HG02870 (cell line): ENCODE data around the gene SUN1.
"Not testable (repeated sequence)": the region's sequence is repeated elsewhere in the genome, so short reads cannot be mapped to it uniquely, and the experiment has no call there.

ENCODE experiments used
- ATAC-seq: cut with Tn5 transposase; IDR thresholded peaks from one replicate; pipeline ENCODE4 v1.9.1; 2021; ENCODE audit warnings: mild to moderate bottlenecking, moderate library complexity; ENCODE audit not compliant: unreplicated experiment

The SUN1 gene, protein sequence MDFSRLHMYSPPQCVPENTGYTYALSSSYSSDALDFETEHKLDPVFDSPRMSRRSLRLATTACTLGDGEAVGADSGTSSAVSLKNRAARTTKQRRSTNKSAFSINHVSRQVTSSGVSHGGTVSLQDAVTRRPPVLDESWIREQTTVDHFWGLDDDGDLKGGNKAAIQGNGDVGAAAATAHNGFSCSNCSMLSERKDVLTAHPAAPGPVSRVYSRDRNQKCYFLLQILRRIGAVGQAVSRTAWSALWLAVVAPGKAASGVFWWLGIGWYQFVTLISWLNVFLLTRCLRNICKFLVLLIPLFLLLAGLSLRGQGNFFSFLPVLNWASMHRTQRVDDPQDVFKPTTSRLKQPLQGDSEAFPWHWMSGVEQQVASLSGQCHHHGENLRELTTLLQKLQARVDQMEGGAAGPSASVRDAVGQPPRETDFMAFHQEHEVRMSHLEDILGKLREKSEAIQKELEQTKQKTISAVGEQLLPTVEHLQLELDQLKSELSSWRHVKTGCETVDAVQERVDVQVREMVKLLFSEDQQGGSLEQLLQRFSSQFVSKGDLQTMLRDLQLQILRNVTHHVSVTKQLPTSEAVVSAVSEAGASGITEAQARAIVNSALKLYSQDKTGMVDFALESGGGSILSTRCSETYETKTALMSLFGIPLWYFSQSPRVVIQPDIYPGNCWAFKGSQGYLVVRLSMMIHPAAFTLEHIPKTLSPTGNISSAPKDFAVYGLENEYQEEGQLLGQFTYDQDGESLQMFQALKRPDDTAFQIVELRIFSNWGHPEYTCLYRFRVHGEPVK

DNA sequence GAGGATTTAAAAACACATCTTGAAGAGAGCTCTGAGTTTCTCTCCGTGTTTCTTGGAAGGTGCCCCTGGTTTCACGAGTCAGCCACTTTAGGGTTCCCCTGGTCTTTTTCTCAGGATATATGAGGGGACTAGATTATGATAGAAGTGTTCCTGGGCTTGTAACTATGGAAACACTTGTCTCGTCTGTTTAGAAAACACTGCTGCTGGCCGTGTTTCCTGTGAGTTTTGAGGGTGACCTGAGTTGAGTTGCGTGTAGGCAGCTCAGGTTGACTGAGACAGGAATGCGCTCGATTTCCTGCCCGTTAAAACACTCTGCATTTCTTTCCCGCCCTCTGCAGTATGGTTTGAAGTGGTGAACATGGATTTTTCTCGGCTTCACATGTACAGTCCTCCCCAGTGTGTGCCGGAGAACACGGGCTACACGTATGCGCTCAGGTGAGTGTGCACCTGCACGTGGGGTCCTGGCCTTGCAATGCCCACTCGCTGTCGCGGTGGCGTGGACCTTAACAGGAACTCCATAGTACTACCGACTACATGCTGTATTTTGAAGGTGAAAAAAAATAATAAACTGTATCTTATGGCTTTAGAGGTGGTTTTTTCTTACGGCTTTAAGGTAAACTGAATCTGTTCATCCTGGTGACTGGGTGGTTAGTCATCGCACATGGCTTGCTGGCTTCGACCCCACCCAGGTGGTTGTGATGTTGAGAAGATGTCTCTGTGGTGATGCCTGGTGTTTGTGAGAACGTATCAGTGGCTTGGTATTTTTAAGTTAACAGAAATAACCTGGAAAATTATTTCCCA lies at the start of gene SUN1:
SUN1 (plus strand) TSS at position 310 of the 801 bp plus-strand sequence; CDS start at position 359, 49 bp downstream.
- peak; percentile 32 for ATAC-seq

DNA sequence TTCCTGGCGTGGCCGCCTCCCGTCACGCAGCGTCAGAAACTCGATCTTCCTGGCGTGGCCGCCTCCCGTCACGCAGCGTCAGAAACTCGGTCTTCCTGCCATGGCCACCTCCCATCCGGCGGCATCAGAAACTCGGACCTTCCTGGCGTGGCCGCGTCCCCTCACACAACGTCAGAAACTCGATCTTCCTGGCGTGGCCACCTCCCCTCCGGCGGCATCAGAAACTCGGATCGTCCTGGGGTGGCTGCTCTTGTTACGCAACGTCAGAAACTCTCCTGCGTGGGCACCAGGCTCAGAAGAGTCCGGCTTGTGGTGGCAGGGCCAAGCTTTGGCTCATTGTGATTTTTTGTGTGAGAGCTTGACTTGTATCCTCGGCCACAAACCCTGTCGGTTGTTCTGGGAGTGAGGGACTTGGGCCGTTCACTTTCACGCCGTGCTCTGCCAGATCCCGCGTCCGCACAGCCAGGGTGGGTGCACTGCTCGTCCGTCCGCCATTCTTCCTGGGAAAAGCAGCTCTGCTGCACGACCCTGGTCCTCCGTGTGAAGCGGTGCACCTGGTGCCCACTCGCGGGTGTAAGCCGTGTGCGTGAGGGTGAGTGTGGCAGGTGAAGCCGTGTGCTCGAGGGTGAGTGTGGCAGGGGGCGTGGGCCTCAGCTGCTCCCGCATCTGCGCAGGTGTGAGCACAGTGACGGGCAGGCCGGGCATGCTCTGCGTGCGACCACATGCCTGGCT lies 49.4 kb upstream of the SUN1 start:
- no peak for ATAC-seq

DNA sequence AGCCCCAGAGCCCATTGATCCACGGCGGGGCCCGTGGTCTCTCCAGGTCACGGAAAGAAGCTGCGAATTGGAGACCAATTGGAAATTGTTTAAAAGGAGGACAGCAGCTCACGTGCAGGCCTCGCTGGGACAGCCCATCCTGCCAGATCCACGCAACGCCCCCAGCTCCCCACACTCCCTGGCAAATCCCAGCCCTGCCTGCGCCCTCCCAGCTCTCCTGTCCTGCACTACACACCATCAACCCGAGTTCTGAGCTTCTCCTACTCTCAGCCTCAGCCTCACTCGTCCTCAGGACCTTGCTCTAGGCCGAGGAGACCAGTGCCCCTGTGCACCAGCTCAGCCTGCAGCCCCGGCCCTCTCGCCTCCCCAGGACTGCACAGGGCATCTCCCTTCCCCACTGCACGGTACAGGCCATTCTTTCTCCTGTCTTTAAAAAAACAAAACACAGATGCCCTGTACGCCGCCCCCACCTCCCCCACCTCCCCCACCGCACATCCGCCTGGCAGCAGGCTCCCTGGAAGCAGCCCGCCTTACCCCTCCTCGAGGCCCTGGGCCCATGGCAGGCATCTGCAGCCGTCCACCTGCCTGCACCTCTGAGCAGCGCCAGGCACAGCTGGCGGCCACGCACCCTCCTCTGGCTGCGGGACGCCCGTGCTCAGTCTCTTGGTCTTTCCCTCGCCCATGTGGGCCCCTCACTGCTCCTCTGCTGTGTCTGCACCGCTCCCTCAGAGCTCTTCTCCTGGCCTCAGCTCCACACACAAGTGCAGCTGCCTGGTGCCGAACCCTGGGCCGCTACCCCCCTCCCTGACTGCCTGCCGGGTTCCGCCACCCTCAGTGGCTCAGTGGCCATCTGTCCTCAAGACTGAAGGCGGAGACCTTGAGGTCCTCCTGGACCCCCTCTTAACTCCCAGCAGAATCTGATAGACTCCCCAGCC lies 48.5 kb upstream of the SUN1 start:
- ATAC-seq = no peak

DNA sequence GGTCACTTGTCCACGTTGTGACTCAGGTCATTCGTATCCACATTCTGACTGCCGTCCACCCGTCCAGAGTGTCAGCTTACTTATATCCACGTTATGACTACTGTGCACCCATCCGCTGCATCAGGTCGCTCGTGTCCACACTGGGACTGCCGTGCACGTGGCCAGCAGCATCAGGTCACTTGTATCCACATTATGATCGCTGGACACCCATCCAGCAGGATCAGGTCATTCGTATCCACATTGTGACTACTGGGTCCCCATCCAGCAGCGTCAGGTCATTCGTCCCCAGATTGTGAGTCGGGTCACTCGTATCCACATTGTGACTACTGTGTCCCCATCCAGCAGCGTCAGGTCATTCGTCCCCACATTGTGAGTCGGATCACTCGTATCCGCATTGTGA lies 47.3 kb upstream of the SUN1 start:
- no peak for ATAC-seq

DNA sequence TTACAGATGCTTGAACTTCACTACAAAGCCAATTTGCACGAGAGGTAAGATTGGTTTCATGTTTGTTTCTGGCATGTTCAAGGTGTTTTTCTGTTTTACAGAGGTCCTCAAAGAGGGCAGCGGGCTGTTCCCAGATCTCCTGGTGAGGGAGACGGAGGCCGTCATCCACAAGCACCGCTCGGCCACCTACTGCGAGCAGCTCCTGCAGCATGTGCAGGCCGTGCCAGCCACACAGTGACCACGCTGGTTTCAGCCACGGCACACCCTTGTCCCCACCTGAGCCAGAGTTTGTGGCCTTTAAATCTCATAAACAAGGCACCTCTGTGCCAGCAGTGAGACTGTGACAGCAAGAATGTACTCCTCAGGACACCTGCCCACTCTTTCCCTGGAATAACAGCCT lies 46.9 kb upstream of the SUN1 start:
- no peak for ATAC-seq

DNA sequence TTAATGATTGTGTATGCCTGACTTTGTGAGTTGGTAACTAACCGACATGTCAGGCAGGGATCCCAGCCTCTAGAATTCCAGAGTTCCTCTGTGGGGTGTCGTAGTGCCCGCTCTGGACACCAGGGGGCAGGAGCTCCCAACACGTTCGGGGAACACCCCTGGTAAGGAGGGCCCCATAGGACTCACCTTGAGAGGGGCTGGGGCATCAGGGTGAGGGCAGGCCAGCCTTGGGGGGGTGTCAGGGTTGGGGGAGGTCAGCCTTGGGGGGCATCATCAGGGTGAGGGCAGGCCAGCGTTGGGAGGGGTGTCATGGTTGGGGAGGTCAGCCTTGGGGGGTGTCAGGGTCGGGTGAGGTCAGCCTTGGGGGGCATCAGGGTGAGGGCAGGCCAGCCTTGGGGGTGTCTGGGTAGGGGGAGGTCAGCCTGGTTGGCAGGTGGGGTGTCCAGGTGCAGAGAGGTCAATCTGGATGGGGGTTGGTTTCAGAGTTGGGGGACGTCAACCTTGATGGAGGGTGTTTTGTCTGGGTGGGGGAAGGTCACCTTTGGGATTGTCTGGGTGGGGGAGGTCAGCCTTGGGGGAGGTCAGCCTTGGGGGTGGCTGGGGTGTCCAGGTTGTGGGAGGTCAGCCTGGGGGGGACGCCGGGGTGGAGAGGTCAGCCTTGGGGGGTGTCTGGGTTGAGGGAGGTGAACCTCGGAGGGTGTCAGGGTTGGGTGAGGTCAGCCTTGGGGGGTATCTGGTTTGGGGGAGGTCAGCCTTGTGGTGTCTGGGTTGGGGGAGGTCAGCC lies 45.6 kb upstream of the SUN1 start:
- no peak for ATAC-seq

DNA sequence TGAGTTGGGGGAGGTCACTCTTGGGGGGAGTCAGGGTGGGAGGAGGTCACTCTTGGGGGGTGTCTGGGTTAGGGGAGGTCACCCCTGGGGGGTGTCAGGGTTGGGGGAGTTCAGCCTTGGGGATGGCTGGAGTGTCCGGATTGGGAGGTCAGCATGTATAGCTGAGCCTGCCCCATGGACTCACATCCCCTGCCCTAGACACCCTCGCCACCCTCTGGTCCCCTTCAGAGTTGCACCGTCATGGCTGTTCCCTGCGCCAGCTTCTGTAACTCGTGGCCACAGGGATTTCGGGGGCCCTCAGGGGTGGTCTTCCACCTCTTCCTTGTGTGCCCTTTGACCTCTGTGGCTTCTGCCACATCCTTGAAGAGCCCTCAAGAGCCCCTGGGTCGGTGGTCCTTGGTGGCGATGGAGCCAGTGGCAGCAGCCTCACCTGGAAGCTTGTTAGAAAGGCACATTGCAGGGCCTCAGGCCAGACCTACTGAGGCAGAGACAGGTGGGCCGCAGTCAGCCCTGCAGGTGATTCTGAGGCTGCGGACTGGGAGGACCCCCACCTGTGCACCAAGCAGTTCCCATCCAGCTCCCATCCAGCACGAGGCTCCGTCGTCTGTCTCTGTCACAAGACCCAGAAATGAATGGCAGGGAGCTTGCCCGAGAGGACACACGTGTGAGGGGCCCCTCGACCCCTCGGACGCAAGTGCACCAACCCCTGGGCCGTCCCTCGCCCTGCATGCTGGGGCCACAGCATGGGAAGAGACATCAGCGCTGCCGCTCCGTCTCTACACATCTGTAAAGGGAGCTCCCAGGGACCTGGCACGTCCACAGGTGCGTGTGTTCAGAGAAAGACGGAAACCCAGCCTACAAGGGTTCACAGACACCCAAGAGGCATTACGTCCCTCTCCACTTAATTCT lies 44.7 kb upstream of the SUN1 start:
- ATAC-seq = no peak

DNA sequence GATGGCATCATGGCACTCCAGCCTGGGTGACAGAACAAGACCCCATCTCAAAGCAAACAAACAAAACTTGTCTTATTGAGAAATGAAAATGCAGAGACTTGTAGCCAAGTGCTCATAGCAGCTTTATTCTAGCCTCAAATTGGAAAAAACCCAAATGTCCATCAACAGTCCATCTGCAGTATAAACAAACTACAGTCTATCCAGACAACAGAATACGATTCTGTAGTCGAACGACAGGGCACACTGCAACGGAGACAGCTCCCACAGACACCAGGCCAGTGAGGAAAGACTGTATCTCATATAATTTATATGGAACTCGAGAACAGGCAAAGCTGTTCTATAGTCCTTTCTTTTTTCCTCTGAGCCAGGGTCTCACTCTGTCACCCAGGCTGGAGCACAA lies 40.8 kb upstream of the SUN1 start:
- no peak for ATAC-seq

DNA sequence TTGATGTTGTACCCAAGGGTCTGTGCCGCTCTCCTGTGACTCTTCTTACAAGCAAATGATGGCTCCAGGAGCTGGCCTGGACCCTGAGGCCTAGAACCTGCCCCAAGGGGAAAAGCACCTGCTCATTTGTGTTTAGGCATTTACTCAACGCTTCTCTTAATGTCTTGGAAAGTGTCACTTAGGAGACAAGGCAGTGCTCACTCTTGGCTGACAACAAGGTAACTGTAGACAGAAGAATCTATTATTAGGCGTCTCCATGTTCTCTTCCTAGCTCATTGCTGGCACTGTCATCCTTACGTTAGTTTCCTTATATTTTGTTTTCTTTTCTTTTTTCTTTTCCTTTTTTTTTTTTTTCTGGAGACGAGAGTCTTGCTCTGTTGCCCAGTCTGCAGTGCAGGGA lies 38.1 kb upstream of the SUN1 start:
- ATAC-seq = no peak

DNA sequence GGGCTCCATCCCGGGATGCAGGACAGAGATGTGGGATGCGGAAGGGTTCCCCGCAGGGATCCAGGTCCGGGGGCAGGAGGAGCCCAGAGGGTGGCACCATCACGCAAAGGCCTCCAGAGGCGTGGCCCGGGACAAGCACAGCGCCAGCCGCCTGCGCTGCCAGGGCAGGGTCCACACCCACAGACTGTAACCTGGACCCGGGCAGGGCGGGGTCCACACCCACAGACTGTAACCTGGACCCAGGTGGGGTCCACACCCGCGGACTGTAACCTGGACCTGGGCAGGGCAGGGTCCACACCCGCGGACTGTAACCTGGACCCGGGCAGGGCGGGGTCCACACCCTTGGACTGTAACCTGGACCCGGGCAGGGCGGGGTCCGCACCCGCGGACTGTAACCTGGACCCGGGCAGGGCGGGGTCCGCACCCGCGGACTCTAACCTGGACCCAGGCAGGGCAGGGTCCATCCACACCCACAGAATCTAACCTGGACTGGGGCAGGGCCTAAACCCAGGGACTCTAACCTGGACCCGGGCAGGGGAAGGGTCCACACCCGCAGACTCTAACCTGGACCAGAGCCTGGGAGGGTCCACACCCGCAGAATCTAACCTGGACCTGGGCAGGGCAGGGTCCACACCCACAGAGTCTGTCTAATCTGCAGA lies 37.5 kb upstream of the SUN1 start:
- no peak for ATAC-seq

DNA sequence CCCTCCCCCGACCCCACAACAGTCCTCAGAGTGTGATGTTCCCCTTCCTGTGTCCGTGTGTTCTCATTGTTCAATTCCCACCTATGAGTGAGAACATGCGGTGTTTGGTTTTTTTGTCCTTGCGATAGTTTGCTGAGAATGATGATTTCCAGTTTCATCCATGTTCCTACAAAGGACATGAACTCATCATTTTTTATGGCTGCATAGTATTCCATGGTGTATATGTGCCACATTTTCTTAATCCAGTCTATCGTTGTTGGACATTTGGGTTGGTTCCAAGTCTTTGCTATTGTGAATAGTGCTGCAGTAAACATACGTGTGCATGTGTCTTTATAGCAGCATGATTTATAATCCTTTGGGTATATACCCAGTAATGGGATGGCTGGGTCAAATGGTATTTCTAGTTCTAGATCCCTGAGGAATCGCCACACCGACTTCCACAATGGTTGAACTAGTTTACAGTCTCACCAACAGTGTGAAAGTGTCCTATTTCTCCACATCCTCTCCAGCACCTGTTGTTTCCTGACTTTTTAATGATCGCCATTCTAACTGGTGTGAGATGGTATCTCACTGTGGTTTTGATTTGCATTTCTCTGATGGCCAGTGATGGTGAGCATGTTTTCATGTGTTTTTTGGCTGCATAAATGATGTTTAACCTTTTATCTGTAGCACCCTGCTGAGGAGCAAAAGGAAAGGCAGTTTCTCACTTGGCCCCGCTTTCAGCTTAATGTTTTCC lies 35.7 kb upstream of the SUN1 start:
- ATAC-seq = not testable (repeated sequence)

DNA sequence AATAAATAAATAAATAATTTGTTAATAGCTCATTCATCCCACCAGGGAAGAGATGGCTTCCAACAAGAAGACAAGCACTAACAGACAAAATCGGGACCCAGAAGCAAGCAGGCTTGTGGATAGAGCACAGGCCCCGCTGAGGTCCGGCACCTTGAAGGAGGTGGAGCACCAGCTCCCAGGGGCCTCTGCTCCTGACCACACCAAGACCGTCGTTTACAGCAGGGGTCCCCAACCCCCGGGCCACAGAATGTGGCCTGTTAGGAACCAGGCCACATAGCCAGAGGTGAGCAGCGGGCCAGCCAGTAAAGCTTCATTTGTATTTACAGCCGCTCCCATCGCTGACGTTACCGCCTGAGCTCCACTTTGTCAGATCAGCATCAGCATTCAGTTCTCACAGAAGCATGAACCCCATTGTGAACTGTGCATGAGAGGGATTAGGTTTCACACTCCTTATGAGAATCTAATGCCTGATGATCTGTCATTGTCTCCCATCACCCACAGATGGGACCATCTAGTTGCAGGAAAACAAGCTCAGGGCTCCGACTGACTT lies 33.3 kb upstream of the SUN1 start:
- ATAC-seq = no peak

DNA sequence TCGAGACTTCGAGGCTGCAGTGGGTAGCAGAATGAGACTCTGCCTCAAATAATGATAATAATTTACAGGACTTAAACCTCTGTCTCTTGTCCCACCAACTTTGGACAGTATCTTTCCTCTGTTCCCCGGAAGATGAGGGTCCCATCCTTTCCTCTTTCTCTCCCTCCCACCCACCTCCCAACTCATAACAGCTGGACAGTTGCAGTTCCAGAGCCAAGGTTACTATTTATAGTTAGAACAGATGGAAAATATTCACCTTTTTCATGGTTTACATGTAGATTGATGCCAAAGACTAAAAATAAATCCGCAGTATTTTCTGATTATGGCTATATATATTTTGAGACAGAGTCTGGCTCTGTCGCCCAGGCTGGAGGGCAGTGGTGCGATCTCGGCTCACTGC lies 31.6 kb upstream of the SUN1 start:
- no peak for ATAC-seq

DNA sequence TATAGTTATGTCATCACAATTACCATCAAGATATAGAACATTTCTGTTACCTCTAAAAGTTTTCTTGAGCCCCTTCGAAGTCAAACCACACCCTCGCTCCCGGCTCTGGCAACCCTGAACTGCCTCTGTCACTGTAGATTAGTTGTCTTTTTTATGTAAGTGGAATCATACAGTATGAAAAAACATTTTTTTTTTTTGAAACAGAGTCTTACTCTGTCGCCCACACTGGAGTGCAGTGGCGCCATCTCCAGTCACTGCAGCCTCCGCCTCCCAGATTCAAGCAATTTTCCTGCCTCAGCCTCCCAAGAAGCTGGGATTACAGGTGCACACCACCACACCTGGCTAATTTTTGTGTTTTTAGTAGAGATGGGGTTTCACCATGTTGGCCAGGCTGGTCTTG lies 30.9 kb upstream of the SUN1 start:
- ATAC-seq = not testable (repeated sequence)

DNA sequence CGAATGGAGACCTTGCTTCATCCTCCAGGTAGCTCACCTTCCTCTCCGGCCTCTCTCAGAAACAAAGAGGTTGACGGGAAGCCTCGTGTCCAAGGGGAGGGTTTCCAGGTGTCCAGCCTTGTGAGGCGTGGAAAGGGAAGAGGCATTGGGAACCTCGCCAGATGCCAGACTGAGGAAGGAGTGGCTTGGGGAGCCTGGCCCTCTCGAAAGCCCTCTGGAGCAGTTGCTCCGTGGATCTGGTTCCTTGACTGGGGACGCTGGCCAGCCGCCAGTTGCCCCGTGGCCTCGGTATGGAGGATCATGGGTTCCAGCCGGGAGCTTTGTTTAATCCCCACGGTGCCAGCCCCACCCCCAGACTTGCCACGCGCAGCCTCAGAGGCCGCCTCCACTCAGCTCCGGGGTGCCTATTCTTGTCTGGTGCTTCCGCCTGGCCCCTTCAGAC lies 30.3 kb upstream of the SUN1 start:
- ATAC-seq = no peak

DNA sequence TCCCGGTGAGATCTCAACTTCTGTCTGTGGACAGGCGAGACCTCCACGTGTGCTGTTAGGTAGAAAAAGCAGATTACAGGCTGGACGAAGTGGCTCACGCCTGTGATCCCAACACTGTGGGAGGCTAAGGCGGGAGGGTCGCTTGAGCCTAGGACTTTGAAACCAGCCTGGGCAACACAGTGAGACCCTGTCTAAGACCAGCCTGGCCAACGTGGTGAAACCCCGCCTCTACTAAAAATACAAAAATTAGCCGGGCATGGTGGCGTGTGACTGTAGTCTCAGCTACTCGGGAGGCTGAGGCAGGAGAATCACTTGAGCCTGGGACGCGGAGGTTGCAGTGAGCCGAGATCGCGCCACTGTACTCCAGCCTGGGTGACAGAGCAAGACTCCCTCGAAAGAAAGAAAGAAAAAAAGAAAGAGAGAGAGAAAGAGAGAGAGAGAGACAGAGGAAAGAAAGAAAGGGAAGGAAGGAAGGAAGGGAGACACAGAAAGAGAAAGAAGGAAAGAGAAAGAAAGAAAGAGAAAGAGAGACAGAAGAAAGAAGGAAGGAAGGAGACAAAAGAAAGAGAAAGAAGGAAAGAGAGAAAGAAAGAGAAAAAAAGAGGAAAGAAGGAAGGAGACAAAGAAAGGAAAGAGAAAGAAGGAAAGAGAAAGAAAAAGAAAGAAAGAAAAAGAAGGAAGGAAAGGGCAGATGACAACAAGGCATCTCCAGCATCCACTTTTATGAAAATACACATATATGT lies 29.6 kb upstream of the SUN1 start:
- ATAC-seq = no peak
